Putamen (tissue), 1 donor: Measurements from ENCODE around the gene ZKSCAN4.

Source experiments
- DNase-seq: peaks from one replicate; pipeline ENCODE4 v3.0.0-alpha.2; 2016; ENCODE audit warnings: low spot score

Gene ZKSCAN4

DNA sequence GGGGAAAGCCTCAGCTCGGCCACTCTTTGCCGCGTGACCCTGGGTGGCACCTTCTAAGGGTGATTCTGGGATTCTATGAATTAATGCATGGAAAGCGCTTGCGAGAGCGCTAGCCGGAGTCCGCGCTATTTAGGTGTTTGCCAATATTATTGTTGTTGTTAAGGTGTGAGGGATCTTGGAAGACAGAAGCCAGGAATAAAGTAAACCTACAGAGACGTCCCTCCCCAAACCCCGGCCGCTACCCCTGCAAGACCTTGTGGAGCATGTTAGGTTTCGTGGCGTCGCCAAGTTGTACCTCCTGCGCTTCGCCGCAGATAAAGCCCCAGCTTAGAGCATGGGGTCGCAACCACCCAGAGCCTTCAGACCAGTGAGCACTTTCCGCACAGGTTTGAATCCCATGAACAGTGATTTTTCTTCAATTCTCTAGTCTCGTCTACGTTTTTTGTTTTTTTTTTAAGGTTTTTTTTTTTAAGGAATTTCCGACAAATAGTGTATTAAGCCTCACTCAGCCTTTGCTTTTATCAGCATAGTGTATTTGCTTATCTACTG lies 43.9 kb downstream of the ZKSCAN4 start:
- no peak for DNase-seq

DNA sequence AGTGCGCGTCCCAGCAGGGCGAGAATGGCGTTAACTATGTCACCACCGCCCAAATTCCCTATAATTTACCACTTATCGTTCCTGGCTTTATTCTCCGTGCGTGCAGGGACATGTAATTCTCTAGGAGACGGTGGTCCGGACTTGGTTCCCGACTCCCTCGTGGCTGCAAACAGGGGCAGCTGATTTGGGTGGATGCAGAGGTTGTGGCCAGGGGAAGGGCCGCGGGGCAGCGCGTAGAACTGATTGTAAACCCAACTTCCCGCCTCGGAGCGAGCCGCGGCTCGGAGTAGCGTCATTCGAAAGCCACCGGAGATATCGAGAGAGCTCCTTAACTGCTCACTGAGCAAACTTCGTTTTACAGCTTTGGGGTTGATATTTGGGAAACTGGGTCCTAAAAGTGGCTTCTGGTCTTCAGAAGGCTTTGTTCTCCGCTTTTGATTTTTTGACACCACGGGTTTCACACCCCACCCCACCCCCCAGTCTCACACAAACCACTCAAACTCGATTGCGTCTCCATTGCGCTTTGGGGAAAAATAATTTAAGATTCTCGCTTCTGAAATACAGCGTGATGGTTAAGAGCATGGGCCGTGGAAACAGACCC lies 44.5 kb downstream of the ZKSCAN4 start:
- no peak for DNase-seq

DNA sequence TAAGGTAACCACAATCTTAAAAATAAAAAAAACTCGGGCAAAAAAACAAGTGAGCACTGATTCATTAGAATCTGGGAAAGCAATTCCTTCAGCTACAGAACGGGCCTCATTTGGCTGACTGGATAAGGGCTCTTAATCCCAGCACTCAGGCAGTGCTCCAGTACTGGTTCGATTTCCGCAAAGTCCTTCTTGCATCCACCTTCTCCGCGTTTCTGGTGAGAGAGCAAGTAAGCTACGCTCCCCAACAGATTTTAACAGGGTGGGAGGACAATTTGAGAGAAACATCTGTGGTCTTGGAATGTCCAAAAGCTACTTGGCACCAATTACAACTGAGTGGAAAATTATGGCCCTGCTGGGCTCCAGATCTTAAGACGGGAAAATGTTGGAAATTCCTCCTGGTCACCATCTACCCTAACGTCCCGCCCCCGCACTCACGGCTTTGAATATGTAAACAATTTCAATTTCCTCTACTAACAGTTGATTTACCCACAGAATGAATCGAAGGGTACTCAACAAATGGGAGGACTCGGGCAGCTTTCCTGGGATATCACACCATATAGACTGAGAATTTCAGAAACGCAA lies 45.0 kb downstream of the ZKSCAN4 start:
- DNase-seq, result no peak

DNA sequence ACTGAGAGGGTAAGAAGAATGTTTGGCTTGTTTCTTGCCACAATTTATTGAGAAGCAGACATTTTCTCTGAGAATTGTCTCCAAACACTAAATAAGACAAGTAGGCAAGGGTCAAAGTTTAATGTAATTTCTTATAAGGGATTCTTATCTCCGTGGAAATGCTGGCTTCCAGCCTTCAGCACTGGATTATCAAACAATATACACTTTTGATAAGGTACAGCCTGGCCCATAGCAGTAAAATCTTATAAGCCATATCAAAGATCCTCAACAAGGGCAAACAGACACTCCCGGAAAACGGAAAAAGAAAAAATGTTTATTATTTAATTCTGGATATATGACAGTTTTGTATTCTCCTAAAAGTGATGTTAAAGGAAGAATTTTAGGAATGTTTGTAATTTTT lies 45.5 kb downstream of the ZKSCAN4 start:
- DNase-seq, result no peak

DNA sequence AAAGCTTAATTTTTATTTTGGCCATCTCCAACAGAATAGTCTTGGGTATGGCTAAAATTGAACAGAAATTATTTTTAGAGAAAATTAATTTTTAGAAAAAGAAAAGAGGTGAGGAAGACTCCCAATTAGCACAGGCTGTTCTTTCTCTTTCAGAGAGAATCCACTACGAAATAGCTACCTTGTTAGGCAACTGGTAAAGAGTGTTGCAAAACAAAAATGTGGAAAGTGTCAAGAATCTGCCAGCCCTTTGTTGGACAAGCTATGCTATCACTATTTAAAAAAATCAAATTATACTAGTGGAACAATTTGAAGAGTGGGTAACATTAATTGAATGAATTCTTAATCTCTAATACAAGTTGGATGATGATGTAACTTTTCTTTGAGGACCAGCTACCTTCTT lies 46.2 kb downstream of the ZKSCAN4 start:
- no peak for DNase-seq

DNA sequence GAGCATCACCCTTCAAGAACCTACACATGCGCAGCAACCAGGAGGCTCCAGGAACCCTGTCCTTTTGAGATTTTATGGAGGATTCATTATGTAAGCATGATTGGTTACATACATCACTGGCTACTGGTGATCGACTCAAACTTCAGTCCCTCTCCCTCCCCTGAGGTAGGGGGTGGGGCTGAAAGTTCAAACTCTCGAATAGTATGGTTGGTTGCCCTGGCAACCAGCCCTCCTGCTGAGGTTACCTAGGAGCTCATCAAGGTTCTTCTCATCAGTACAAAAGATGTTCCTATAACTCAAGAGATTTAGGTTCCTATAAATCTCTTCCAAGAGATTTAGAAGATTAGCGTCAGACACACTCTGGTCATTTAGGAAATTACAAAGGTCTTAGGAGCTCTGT lies 48.9 kb downstream of the ZKSCAN4 start:
- no peak for DNase-seq

DNA sequence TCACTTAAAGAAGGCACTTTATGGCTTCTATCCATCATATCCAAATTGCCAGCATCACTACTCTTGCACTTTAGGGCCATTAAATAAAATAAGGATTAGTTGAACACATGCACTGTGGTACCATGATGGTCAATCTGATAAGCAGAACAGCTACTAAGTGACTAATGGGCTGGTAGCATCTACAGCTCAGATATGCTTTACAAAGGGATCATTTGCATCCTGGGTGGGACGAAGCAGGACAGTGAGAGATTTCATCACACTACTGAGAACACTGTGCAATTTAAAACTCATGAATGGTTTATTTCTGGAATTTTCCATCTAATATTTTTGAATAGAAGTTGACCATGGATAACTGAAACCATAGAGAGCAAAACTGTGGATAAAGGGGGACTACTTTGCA lies 52.0 kb downstream of the ZKSCAN4 start:
- DNase-seq, result no peak
